Neural cell (in vitro differentiated cells): ENCODE data around the gene GAS7. TPM values are rescaled to one million over a fixed set of nuclear protein-coding genes. Genes with fewer than 3 reads are reported as not detected.

Source experiments
- H2AFZ ChIP-seq: fragments of 200-600, 300-800 bp; sonication (generic), shearing (Covaris generic); 2 replicates; pipeline ENCODE4 v1.6.0; 2014; ENCODE audit warnings: low read depth, mild to moderate bottlenecking, antibody characterized with exemption, low read length, moderate library complexity
- H3F3A ChIP-seq: fragments of 200-600 bp; shearing (Covaris generic); 2 replicates; pipeline ENCODE4 v1.6.1; 2016; ENCODE audit warnings: mild to moderate bottlenecking, moderate library complexity, mixed read lengths, antibody characterized with exemption, low read length; ENCODE audit not compliant: insufficient read depth, poor library complexity, severe bottlenecking
- H3K27ac ChIP-seq: fragments of 200-600, 300-800 bp; sonication (generic), shearing (Covaris generic); 2 replicates; pipeline ENCODE4 v1.5.1; 2014; ENCODE audit warnings: mild to moderate bottlenecking, low read length, moderate library complexity
- H3K27me3 ChIP-seq: fragments of 300-800, 200-600 bp; sonication (generic), shearing (Covaris generic); 2 replicates; pipeline ENCODE4 v1.6.0; 2014; ENCODE audit warnings: mild to moderate bottlenecking, low read depth, low read length, moderate library complexity; ENCODE audit not compliant: insufficient read depth
- H3K36me3 ChIP-seq: fragments of 300-800, 200-600 bp; sonication (generic), shearing (Covaris generic); 2 replicates; pipeline ENCODE4 v1.5.1; 2014; ENCODE audit warnings: mild to moderate bottlenecking, antibody characterized with exemption, low read length, moderate library complexity; ENCODE audit not compliant: insufficient read depth
- H3K4me2 ChIP-seq: fragments of 300-800, 200-600 bp; sonication (generic), shearing (Covaris generic); 2 replicates; pipeline ENCODE4 v1.6.0; 2014; ENCODE audit warnings: mild to moderate bottlenecking, low read length
- H3K4me3 ChIP-seq: fragments of 300-800, 200-600 bp; sonication (generic), shearing (Covaris generic); 2 replicates; pipeline ENCODE4 v1.5.1; 2014; ENCODE audit warnings: mild to moderate bottlenecking, low read length, moderate library complexity
- H3K79me2 ChIP-seq: fragments of 200-600 bp; shearing (Covaris generic); replicated peaks from 2 replicates; pipeline ENCODE4 v1.6.0; 2014; ENCODE audit warnings: mild to moderate bottlenecking, low read length, moderate library complexity; ENCODE audit not compliant: insufficient read depth
- H3K9ac ChIP-seq: fragments of 300-800, 200-600 bp; sonication (generic), shearing (Covaris generic); 2 replicates; pipeline ENCODE4 v1.6.1; 2016; ENCODE audit warnings: mild to moderate bottlenecking, low read length, mixed read lengths
- H3K9me2 ChIP-seq: fragments of 200-600 bp; shearing (Covaris generic); 2 replicates; pipeline ENCODE4 v1.6.1; 2016; ENCODE audit warnings: mild to moderate bottlenecking, low read length, mixed read lengths; ENCODE audit not compliant: insufficient read depth
- H3K9me3 ChIP-seq: fragments of 200-600, 300-800 bp; sonication (generic), shearing (Covaris generic); 2 replicates; pipeline ENCODE4 v1.6.1; 2016; ENCODE audit warnings: mild to moderate bottlenecking, mixed run types, low read length, moderate library complexity, mixed read lengths
- H4K20me1 ChIP-seq: fragments of 200-600 bp; shearing (Covaris generic); 2 replicates; pipeline ENCODE4 v1.6.1; 2016; ENCODE audit warnings: mild to moderate bottlenecking, mixed run types; ENCODE audit not compliant: insufficient read depth
- EP300 ChIP-seq: fragments of 450-650 bp; conservative IDR thresholded peaks from 2 replicates; pipeline ENCODE4 v1.6.1; 2014; ENCODE audit warnings: antibody characterized with exemption, mild to moderate bottlenecking, moderate library complexity; ENCODE audit not compliant: poor library complexity, severe bottlenecking
- EZH2 ChIP-seq: fragments of 200-600, 300-800 bp; shearing (Covaris generic), sonication (generic); IDR thresholded peaks from 2 replicates; pipeline ENCODE4 v1.6.1; 2014; ENCODE audit warnings: antibody characterized with exemption, low read length, borderline replicate concordance, mild to moderate bottlenecking; ENCODE audit not compliant: insufficient read depth, poor library complexity, severe bottlenecking
- MXI1 ChIP-seq: fragments of 450-650 bp; conservative IDR thresholded peaks from 2 replicates; pipeline ENCODE4 v1.6.1; 2014; ENCODE audit warnings: antibody characterized with exemption, mild to moderate bottlenecking; ENCODE audit not compliant: poor library complexity, severe bottlenecking
- POLR2AphosphoS5 ChIP-seq: IDR thresholded peaks from 2 replicates; pipeline ENCODE4 v1.6.1; 2012
- RAD21 ChIP-seq: fragments of 450-650 bp; conservative IDR thresholded peaks from 2 replicates; pipeline ENCODE4 v1.6.1; 2014; ENCODE audit warnings: antibody characterized with exemption, mild to moderate bottlenecking, moderate library complexity
- REST ChIP-seq: IDR thresholded peaks from 2 replicates; pipeline ENCODE4 v1.6.1; 2012; ENCODE audit warnings: borderline replicate concordance
- SMC3 ChIP-seq: fragments of 450-650 bp; conservative IDR thresholded peaks from 2 replicates; pipeline ENCODE4 v1.6.1; 2014; ENCODE audit warnings: antibody characterized with exemption, mild to moderate bottlenecking, moderate library complexity; ENCODE audit not compliant: poor library complexity
- TAF1 ChIP-seq: IDR thresholded peaks from 2 replicates; pipeline ENCODE4 v1.6.1; 2012; ENCODE audit warnings: low read depth
- polyA plus RNA-seq: library from polyadenylated mRNA; depleted of rRNA; stranded (reverse); fragments of >200 nt; gene quantifications from 2 replicates; pipeline ENCODE4 v1.2.3, GENCODE V29; 2014
- TF ChIP-seq, protein P1 (sequence below): fragments of 450-650 bp; IDR thresholded peaks from 2 replicates; pipeline ENCODE4 v1.5.1; 2014; ENCODE audit warnings: antibody characterized with exemption, mild to moderate bottlenecking, moderate library complexity; ENCODE audit not compliant: poor library complexity, severe bottlenecking

The GAS7 gene
- polyA plus RNA-seq, 1 donor from 2014 or later = 23.6 TPM

DNA sequence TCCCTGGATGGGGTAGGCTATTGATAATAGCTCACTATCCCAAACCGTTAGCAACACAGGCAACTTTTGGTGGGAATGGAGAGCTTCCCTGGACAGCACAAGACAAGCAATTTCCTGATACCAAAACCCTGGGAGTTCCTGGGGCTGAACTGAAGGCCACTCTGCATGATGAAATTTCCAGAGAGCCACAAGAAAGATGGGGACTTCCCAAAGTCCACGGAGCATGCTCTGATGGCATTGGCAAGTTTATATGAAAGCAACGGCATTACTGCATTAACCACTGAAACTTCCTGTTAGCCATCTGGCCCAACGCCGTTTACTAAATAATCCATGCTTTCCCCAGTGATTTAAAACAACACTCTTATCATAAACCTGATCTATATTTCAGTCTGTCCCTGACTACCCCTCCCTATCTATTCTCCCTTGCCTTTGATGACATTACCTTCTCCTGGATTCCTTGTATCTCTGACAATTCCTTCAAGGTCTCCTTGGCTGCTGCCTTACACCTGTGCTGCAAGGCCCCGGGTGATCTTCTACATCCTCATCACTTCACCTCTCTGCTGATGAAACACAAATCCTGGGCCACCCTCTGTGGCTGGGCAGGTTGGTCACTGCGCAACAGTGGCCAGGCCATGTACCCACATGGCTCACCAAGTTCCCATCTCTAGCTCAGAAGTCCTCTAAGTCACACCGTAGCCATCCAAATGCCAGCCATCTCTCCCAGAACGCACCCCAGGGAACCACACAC is 184.9 kb downstream of the GAS7 start:
- no peaks in the 10 kb centered on the region for H3K9me3 ChIP-seq
- no peak overlapping the region for H3K9ac ChIP-seq
- H3K4me2 ChIP-seq = no peak overlapping the region
- no peaks in the 10 kb centered on the region for H4K20me1 ChIP-seq
- no peaks in the 10 kb centered on the region for H3F3A ChIP-seq
- TF ChIP-seq REST (no peak), EZH2 (no peak), RAD21 (no peak), EP300 (no peak), SMC3 (no peak), TAF1 (no peak), POLR2AphosphoS5 (no peak), MXI1 (no peak)
- TF ChIP-seq, protein P1, sequence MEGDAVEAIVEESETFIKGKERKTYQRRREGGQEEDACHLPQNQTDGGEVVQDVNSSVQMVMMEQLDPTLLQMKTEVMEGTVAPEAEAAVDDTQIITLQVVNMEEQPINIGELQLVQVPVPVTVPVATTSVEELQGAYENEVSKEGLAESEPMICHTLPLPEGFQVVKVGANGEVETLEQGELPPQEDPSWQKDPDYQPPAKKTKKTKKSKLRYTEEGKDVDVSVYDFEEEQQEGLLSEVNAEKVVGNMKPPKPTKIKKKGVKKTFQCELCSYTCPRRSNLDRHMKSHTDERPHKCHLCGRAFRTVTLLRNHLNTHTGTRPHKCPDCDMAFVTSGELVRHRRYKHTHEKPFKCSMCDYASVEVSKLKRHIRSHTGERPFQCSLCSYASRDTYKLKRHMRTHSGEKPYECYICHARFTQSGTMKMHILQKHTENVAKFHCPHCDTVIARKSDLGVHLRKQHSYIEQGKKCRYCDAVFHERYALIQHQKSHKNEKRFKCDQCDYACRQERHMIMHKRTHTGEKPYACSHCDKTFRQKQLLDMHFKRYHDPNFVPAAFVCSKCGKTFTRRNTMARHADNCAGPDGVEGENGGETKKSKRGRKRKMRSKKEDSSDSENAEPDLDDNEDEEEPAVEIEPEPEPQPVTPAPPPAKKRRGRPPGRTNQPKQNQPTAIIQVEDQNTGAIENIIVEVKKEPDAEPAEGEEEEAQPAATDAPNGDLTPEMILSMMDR = no peak
- no peaks in the 10 kb centered on the region for H3K79me2 ChIP-seq
- H3K9me2 ChIP-seq = no peaks in the 10 kb centered on the region
- H2AFZ ChIP-seq = no peak overlapping the region
- no peaks in the 10 kb centered on the region for H3K27me3 ChIP-seq
- H3K4me3 ChIP-seq = no peak overlapping the region
- H3K36me3 ChIP-seq = no peaks in the 10 kb centered on the region
- no peak overlapping the region for H3K27ac ChIP-seq

GRCh38 chr17:10010752-10011151 is 187.7 kb downstream of the GAS7 start:
- H3K4me2 ChIP-seq = no peak overlapping the region

More at GRCh38 chr17:10010752-10011151, 187.7 kb downstream of the GAS7 start:
- Histone ChIP-seq H3K27ac (no peak overlapping the region), H3F3A (no peaks in the 10 kb centered on the region), H3K79me2 (no peaks in the 10 kb centered on the region), H2AFZ (no peak overlapping the region), H3K36me3 (no peaks in the 10 kb centered on the region), H4K20me1 (no peaks in the 10 kb centered on the region), H3K9me3 (no peaks in the 10 kb centered on the region), H3K4me3 (no peak overlapping the region), H3K9me2 (no peaks in the 10 kb centered on the region), H3K27me3 (no peaks in the 10 kb centered on the region), H3K9ac (no peak overlapping the region)
- TF ChIP-seq RAD21 = no peak
- no peak for TF ChIP-seq TAF1
- TF ChIP-seq MXI1 = no peak
- TF ChIP-seq EZH2 = no peak
- TF ChIP-seq EP300 = no peak
- no peak for TF ChIP-seq SMC3
- TF ChIP-seq POLR2AphosphoS5 = no peak
- TF ChIP-seq REST = no peak
- TF ChIP-seq, protein P1 = no peak
